Activated CD4-positive, alpha-beta T cell treated with anti-CD3 and anti-CD28 coated beads, Interleukin-2, amount 10 ng/mL, durations not matched to agents 7 days and 5 days (primary cell): ENCODE data around the gene STAB1. TPM values are rescaled to one million over a fixed set of nuclear protein-coding genes. Genes with fewer than 3 reads are reported as not detected.

Experiments used
- total RNA-seq, 2 experiments: library from RNA; stranded (reverse); gene quantifications; one replicate each; pipeline ENCODE4 v1.2.3, GENCODE V29; 2021

The STAB1 gene
- total RNA-seq, 2 experiments from 2014 or later, result 0.02 to 0.15 TPM

Other genes starting within 250 kb of the STAB1 start
- gene PPM1M, start 249.6 kb upstream of the STAB1 start, total RNA-seq, result 10 to 100 TPM; 82.2 to 92.7 TPM
- 100 to 1,000 TPM; 140 to 143 TPM for gene WDR82, start 216.7 kb upstream of the STAB1 start, total RNA-seq
- 10 to 100 TPM; 25.0 to 29.4 TPM for gene GLYCTK, start 207.5 kb upstream of the STAB1 start, total RNA-seq
- 10 to 100 TPM; 25.2 to 25.7 TPM for gene DNAH1, start 179.0 kb upstream of the STAB1 start, total RNA-seq
- 100 to 1,000 TPM; 102 to 104 TPM for gene BAP1, start 85.3 kb upstream of the STAB1 start, total RNA-seq
- gene PHF7, start 84.7 kb upstream of the STAB1 start, total RNA-seq, result 10 to 100 TPM; 14.0 to 16.5 TPM
- gene SEMA3G, start 50.2 kb upstream of the STAB1 start, total RNA-seq, result under 1 TPM in 1 of 2 experiments, not detected in 1; 0.15 TPM
- gene TNNC1, start 41.3 kb upstream of the STAB1 start, total RNA-seq, result 1 to 10 TPM; 1.5 to 2.1 TPM
- 10 to 100 TPM; 94.5 TPM for gene NISCH, start 39.7 kb upstream of the STAB1 start, total RNA-seq
- 10 to 100 TPM; 22.1 to 23.8 TPM for gene NT5DC2, start 38.5 kb downstream of the STAB1 start, total RNA-seq
- 10 to 100 TPM in 1 of 2 experiments, 1 to 10 TPM in 1; 8.5 to 11.7 TPM for gene UQCC5, start 41.3 kb downstream of the STAB1 start, total RNA-seq
- gene PBRM1, start 190.6 kb downstream of the STAB1 start, total RNA-seq, result 10 to 100 TPM; 88.9 to 97.7 TPM
- gene GNL3, start 190.7 kb downstream of the STAB1 start, total RNA-seq, result 10 to 100 TPM; 74.8 to 79.1 TPM
- gene GLT8D1, start 210.5 kb downstream of the STAB1 start, total RNA-seq, result 10 to 100 TPM; 43.0 to 47.2 TPM
- gene SPCS1, start 210.8 kb downstream of the STAB1 start, total RNA-seq, result 100 to 1,000 TPM in 1 of 2 experiments, 10 to 100 TPM in 1; 97.0 to 102 TPM